SHP77 treated with DMSO at 0.1 percent for 48 hours (cell line): ENCODE measurements around the gene PPP2R3A.
"Not testable (repeated sequence)": the region's sequence is repeated elsewhere in the genome, so short reads cannot be mapped to it uniquely, and the experiment has no call there.

ENCODE experiments used
- DNase-seq: peaks from one replicate; lab custom pipeline; 2025; lab: John Stamatoyannopoulos, UW

PPP2R3A gene

DNA sequence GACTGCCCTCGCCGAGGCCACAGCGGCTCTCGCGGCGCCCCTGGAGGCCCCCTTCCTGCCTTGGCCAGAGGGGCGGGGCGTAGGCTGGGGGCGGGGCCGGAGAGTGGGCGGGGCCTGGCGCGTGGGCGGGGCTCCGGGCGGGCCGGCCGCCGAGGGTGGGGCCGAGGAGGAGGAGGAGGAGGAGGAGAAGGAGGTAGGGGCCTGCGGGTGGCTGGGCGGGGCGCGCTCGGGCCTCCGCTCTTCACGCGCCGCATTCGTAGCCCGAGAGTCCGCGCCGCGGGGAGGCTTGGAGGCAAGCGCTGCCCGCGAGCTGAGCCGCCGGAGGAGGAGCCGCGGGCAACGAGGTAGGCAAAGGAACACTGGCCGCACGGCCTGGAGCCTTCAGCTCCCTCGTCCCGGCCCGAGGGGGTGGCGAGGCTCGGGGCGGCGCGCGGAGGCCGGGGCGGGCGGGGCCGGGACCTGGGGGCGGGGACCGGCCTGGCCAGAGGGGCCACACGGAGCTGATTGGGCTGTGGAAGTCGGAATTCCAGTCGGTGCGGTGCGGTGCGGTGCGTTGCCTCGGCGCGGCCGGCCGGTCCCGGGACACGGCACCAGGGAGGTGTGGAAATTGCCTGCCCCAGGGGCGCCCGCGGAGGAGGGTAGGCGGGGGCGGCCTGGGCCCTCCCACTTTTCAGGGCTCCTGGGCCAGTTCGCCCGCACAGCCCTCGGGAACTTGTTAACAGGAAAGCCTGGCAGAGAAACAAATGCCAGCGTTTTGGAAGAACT lies at the start of gene PPP2R3A:
PPP2R3A (plus strand) TSS at position 223 of the 765 bp plus-strand sequence. CDS start 35,771 bp downstream, outside the sequence.
- peak; percentile 66 for DNase-seq

DNA sequence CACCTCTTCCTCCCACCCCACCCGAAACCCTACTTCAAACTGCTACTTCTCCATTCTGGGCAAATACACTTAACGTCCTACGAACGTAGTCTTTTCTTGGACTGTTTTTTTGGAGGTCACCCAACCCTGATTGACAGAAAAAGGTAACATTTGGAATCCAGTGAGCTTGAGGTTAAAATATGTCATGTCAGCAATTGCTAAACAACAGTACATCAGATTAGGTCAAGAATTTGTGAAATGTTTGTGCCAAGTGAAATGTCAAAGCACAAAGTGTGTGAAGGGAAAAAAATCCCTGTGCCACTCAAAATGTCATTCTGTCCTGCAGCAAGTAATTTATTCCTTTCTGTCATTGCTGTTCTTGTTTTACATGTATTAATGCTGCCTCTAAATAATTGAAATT lies 49.2 kb upstream of the PPP2R3A start:
- DNase-seq: no peak

- DNase-seq: no peak
Measured at GRCh38 chr3:135917076-135917475, 48.5 kb upstream of the PPP2R3A start.

GRCh38 chr3:135917927-135918597 lies 47.5 kb upstream of the PPP2R3A start:
- DNase-seq: no peak

- no peak for DNase-seq
Measured at GRCh38 chr3:135918600-135918999, 46.9 kb upstream of the PPP2R3A start.

- DNase-seq: no peak
Measured at GRCh38 chr3:135920275-135920674, 45.3 kb upstream of the PPP2R3A start.

DNA sequence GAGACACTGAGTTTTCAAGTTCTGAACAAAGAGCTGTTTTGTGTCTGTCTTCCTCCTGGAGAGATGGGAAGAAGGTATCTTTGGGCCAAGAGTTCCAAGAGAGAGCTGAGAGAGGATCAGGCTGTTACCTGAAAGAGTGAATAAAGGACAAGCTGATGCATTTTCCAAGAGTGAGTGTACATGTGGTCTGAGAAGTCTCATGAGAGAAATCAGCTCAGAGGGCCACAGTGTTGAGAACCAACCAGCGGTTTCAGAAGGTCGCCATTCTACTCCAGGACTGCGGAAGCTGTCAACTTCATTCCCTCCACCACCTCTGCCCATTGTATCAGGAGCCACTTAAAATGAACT lies 42.7 kb upstream of the PPP2R3A start:
- no peak for DNase-seq

DNA sequence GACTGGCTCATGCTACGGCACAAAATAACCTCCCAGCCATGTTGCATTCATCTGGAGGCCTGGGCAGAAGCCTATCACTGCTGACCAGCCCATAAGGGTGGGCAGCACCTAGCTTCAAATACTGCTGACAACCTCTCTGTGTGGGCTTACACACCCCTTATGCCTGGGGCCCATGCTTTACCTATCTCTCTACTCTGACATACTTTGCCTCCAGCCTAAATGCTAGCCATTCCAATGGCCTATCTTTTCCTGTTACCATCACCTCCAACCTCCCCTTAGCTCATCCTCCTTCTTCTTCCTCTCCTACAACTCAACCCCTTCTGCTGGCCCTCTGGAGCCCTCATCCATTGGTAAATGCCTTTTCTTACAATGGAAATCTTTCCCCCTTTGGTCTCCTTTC lies 41.0 kb upstream of the PPP2R3A start:
- DNase-seq: no peak

- no peak for DNase-seq
Measured at GRCh38 chr3:135926664-135927063, 38.9 kb upstream of the PPP2R3A start.

DNA sequence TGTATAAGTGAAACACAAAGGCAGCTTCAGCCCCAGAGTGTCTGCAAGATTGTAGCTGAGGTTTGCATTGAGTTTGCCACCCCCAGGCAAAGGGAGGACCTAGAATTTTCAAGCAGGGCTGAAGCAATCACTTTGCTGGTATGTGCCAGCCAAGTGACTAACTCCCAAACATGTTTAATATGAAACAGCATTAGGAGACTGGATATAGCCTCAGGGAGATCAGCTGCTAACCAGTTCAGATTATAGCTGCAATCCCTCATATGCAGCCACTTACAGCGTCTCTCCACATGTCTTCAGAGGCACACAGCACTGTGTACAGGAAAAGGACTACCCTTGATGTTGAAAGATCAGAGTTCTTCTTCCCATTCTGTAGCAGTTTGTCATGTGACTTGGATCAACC lies 38.4 kb upstream of the PPP2R3A start:
- DNase-seq: no peak

DNA sequence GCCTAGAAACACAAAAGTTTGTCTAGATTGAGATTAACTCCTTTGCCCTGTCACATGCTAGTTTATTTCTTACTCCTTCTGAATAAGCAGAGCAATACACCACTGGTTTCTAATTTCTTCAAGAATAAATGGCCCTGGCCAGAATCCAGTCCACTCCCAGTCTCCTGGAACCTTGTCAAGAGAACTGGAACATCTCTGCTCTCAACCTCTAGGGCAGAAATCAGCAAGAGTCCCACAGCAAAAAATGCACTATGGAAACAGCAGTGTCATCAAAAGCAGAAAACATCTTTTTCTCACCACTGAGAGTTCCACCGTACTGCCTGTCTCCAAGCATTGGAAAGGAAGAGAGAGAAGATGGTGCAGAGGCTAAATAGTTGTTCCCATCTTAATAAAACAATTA lies 35.9 kb upstream of the PPP2R3A start:
- DNase-seq: no peak

DNA sequence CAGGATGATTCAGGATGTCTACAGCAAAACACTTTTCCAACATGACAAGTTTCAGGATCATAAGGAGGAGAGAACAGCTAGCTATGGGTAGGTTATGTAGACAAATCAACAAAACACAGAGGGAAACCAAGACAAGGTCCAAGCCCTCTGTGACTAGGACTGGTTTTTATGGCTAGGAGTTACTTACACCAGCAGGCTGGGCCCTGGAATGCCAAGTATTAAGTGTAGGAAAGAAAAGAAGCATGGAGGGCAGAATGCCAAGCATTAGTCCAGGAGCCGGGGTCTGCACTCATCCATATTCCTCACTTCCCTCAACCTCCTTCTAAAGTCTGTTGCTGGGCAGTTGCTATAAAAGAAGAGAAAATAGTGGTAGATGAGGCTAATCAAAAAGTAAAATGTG lies 35.3 kb upstream of the PPP2R3A start:
- DNase-seq: no peak

- not testable (repeated sequence) for DNase-seq
Measured at GRCh38 chr3:135935171-135935570, 30.4 kb upstream of the PPP2R3A start.

DNA sequence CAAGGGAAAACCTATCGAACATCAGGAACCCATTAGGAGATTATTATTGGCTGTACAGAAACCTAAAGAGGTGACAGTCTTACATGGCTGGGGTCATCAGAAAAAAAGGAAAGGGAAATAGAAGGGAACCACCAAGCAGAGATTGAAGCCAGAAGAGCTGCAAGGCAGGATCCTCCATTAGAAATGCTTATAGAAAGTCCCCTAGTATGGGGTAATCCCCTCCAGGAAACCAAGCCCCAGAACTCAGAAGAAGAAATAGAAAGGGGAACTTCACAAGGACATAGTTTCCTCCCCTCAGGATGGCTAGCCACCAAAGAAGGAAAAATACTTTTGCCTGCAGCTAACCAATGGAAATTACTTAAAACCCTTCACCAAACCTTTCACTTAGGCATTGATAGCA lies 27.8 kb upstream of the PPP2R3A start:
- not testable (repeated sequence) for DNase-seq

- peak; percentile 51 for DNase-seq
Measured at GRCh38 chr3:135944831-135945230, 20.7 kb upstream of the PPP2R3A start.

DNA sequence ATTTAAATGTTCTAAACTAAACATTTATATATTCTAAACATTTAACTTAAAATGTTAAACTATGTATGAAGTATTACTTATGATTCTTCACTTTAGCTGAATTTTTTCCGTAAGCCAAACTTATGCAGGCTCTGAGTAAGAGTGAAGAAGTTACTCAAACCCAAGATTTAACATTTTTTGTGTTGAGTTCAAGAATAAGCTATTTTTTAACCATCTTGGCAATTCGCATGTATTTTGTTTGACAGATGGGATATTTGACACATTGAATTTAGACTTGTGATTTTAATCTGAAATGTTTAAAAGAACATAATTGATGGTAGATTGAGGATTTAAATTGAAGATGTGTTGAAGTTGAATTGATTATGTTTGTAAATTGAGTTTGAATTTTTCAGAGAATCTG lies 14.6 kb upstream of the PPP2R3A start:
- no peak for DNase-seq

GRCh38 chr3:135964160-135964955 lies 1.2 kb upstream of the PPP2R3A start:
- DNase-seq: no peak

DNA sequence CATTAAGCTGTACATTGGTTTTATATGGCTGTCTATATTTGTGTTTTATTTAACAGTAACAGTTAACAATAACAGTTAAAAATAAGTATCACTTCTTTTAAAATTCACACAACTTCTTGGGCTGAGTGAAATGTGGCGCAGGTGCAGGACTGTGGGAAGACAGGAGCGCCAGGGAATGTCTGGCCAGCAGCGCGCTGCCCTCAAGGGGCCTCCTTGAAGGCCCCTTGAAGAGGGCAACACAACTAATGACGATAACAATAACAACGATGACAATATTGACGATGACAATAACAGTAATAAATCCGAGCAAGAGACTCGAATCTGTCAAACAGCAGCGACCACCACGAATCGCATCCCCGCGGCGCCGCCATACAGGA lies 411 bp upstream of the PPP2R3A start:
- DNase-seq: peak; percentile 66

- DNase-seq: no peak
Measured at GRCh38 chr3:135966271-135966961, 888 bp downstream of the PPP2R3A start.

DNA sequence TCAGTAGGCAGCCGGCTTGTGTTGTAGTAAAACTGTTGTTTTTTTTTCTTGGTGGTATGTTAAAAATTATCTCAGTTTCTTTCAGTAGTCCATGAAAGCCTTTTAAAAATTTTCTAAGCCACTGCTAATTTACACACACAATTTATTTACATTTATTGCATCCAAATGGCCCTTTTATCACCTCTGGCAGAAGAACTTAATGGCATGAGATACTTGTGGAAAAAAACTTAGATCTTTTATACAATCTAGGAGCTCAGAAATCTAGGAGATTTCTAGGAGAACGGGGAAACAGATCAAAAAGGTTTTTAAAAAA lies 1.4 kb downstream of the PPP2R3A start:
- no peak for DNase-seq

DNA sequence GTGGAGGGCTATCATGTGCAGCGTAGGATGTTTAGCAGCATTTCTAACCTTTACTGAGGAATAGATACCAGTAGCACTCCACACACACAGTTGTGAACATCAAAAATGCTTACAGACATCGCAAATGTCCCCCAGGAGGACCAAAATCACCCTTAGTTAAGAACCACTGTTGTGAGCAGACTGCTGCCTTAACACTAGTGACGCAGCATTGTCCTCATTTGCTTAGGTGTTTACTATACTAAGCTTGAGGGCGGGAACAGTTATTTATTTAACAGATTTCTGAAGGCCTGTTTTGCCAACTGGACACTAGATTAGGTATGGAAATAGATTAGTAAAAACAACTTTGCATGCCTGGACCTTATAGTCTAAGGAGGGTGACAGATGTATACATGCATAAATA lies 2.3 kb downstream of the PPP2R3A start:
- no peak for DNase-seq

DNA sequence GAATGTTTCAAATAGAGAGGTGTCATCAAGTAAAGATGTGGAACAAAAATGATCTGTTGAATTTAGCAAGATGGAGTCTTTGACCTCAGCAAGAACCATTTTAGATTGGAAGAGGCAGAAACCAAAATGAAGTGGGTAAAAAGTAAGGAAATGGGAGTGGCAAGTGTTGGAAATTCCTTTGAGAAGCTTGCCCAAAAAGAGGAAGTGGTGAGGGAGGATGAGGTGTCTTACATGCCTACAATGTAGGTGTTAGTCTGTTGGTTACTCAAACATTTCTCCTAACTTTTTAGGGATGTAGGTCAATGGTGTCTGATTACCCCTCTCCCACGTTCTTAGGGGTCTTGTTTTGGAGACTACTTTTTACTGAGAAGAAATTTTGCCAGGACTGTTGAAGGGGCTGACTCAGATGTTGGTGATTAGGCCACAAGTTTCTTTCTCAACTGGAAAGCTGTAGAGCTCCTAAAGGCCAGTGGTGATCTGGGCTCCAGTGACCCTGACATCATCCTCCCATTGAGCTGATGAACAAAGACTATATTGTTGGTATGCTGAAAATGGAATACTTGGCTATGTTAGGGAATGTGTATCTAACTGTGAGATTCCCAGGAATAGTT lies 5.1 kb downstream of the PPP2R3A start:
- no peak for DNase-seq
